ENCODE measurements around the gene SPCS2.
A peak's percentile ranks its signal among the peaks of the same experiment; 100 is the strongest.

The SPCS2 gene

GRCh38 chr11:74948898-74949752 is at the start of gene SPCS2, which contains the start of gene XRRA1:
TSS of gene SPCS2 (plus strand) at chr11:74949266. CDS start at chr11:74949286, 20 bp downstream.
TSS of gene XRRA1 (minus strand) at chr11:74949091. CDS start at chr11:74940878, 8,213 bp downstream.
- peak; percentile 98 for TF ChIP-seq YY1 (IDR thresholded peaks at IDR 0.05; ENCODE audit: low read depth)
- no peak; the same call in 1 of the 2 replicates for TF ChIP-seq NFIC (IDR thresholded peaks at IDR 0.05)
- TF ChIP-seq EGR1 (IDR thresholded peaks at IDR 0.05): no peak
- peak; percentile 75 for TF ChIP-seq TCF12 (IDR thresholded peaks at IDR 0.05; ENCODE audit: low read depth)
- TF ChIP-seq TAF1 (IDR thresholded peaks at IDR 0.05; ENCODE audit: low read depth): peak; percentile 98
- TF ChIP-seq USF1 (IDR thresholded peaks at IDR 0.05): peak; percentile 97
- no peak for TF ChIP-seq RAD21 (IDR thresholded peaks at IDR 0.05; ENCODE audit: low read depth)
- TF ChIP-seq MAX (IDR thresholded peaks at IDR 0.05): peak; percentile 86
- TF ChIP-seq ZBTB7A (IDR thresholded peaks at IDR 0.05; ENCODE audit: low read depth): no peak
- no peak for TF ChIP-seq FOXM1 (IDR thresholded peaks at IDR 0.05; ENCODE audit: borderline replicate concordance, low read depth)
- no peak; the same call in 1 of the 2 replicates for TF ChIP-seq TEAD4 (IDR thresholded peaks at IDR 0.05)
- TF ChIP-seq CEBPB (IDR thresholded peaks at IDR 0.05): no peak
- TF ChIP-seq EP300 (IDR thresholded peaks at IDR 0.05; ENCODE audit: borderline replicate concordance): peak; percentile 13; the same call in 1 of the 2 replicates
- no peak for TF ChIP-seq REST (IDR thresholded peaks at IDR 0.05; ENCODE audit: low read depth)
- peak; percentile 80 for TF ChIP-seq CREB1 (IDR thresholded peaks at IDR 0.05; ENCODE audit: low read depth)

GRCh38 chr11:74902342-74902741 is 46.7 kb upstream of the SPCS2 start:
- TF ChIP-seq CEBPB (IDR thresholded peaks at IDR 0.05) (no peak), YY1 (IDR thresholded peaks at IDR 0.05; ENCODE audit: low read depth) (no peak), REST (IDR thresholded peaks at IDR 0.05; ENCODE audit: low read depth) (no peak), MAX (IDR thresholded peaks at IDR 0.05) (no peak), FOXM1 (IDR thresholded peaks at IDR 0.05; ENCODE audit: borderline replicate concordance, low read depth) (no peak), EP300 (IDR thresholded peaks at IDR 0.05; ENCODE audit: borderline replicate concordance) (no peak), USF1 (IDR thresholded peaks at IDR 0.05) (no peak), NFIC (IDR thresholded peaks at IDR 0.05) (no peak), EGR1 (IDR thresholded peaks at IDR 0.05) (no peak), ZBTB7A (IDR thresholded peaks at IDR 0.05; ENCODE audit: low read depth) (no peak), RAD21 (IDR thresholded peaks at IDR 0.05; ENCODE audit: low read depth) (no peak)

GRCh38 chr11:74905326-74905725 is 43.7 kb upstream of the SPCS2 start:
- TF ChIP-seq NFIC (IDR thresholded peaks at IDR 0.05): no peak

GRCh38 chr11:74909385-74909784 is 39.7 kb upstream of the SPCS2 start:
- TF ChIP-seq USF1 (IDR thresholded peaks at IDR 0.05): no peak
- no peak for TF ChIP-seq FOXM1 (IDR thresholded peaks at IDR 0.05; ENCODE audit: borderline replicate concordance, low read depth)
- no peak for TF ChIP-seq TCF12 (IDR thresholded peaks at IDR 0.05; ENCODE audit: low read depth)
- TF ChIP-seq EGR1 (IDR thresholded peaks at IDR 0.05): no peak
- TF ChIP-seq TAF1 (IDR thresholded peaks at IDR 0.05; ENCODE audit: low read depth): no peak
- no peak for TF ChIP-seq MAX (IDR thresholded peaks at IDR 0.05)
- TF ChIP-seq REST (IDR thresholded peaks at IDR 0.05; ENCODE audit: low read depth): no peak
- TF ChIP-seq RAD21 (IDR thresholded peaks at IDR 0.05; ENCODE audit: low read depth): no peak
- TF ChIP-seq CREB1 (IDR thresholded peaks at IDR 0.05; ENCODE audit: low read depth): no peak
- no peak for TF ChIP-seq NFIC (IDR thresholded peaks at IDR 0.05)
- no peak for TF ChIP-seq YY1 (IDR thresholded peaks at IDR 0.05; ENCODE audit: low read depth)
- TF ChIP-seq EP300 (IDR thresholded peaks at IDR 0.05; ENCODE audit: borderline replicate concordance): no peak
